ENCODE data around the gene RASSF7. TPM values are rescaled to one million over a fixed set of nuclear protein-coding genes. Genes with fewer than 3 reads are reported as not detected.

RASSF7 gene
- total and polyA plus RNA-seq, 4 donors, result 5.6 to 9.9 (median 8.5) TPM

DNA sequence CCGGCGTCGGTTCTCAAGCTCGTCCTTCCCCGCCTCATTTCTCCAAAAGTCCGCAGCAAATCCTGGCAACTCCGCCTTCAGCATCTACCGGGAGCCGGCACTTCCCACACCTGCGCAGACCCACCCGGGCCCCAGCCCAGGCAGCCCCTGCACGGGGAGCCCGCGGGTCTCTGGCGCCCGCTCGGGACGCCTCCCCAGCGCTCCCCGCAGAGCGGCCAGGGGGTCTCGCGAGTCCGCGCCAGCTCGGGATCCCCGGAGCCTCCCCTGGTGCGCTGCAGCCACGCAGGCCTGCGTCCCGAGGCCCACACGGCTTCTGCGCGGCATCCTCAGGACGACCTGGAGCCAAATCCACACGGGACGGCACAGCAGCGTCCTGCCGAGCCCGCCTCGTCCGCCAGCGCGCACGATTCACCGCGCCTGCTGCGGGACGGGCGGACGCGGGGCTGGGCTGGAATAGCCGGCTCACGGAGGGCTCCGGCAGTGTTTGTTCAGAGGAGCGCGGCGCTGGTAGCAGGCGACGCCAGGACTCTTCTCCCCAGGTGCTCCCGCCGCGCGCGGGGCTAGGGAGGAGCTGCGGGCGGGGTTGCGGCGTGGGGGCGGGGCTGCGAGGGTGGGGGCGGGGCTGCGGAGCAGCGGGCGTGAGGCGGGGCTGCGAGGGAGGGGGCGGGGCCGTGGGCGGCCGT, 14.7 kb downstream of the RASSF7 start:
- DNase-seq, result no peak
- Histone ChIP-seq H3K4me3 (ENCODE audit: low read length in 2 of 2) (peak overlapping the region; percentile 24 to 52), H3K9me3 (ENCODE audit: control insufficient read depth, low read length) (no peaks in the 10 kb centered on the region), H3K27me3 (ENCODE audit: control insufficient read depth in 1 of 2, insufficient read depth in 2 of 2, low read length in 1 of 2) (no peaks in the 10 kb centered on the region), H3K4me1 (ENCODE audit: control insufficient read depth in 1 of 2, insufficient read depth in 2 of 2, low read length in 2 of 2) (no peaks in the 10 kb centered on the region), H3K36me3 (ENCODE audit: control insufficient read depth in 1 of 2, insufficient read depth in 2 of 2, low read length in 1 of 2) (no peaks in the 10 kb centered on the region), H3K27ac (ENCODE audit: low read depth in 1 of 2, low read length in 2 of 2) (no peak overlapping the region)
- peak; percentile 36 for ATAC-seq (ENCODE audit: low FRiP score)
- intact Hi-C loops (cut with DNase I), result loop anchor here in 1 of 2 donors (5.0 kb wide), 1 partner anchor 37 kb away; no protein-coding TSS in a partner anchor
- 0 to 1% methylated on average over 47 to 81 of the region's 81 CpGs for WGBS, 2 donors

- ATAC-seq (ENCODE audit: low FRiP score) (peak; percentile 97), DNase-seq (peak; percentile 97 to 98)
- Histone ChIP-seq H3K27me3 (ENCODE audit: control insufficient read depth in 1 of 2, insufficient read depth in 2 of 2, low read length in 1 of 2) (no peaks in the 10 kb centered on the region), H3K9me3 (ENCODE audit: control insufficient read depth, low read length) (no peaks in the 10 kb centered on the region), H3K36me3 (ENCODE audit: control insufficient read depth in 1 of 2, insufficient read depth in 2 of 2, low read length in 1 of 2) (no peaks in the 10 kb centered on the region), H3K4me3 (ENCODE audit: low read length in 2 of 2) (peak within 1 kb of the TSS; percentile 67 to 69), H3K4me1 (ENCODE audit: control insufficient read depth in 1 of 2, insufficient read depth in 2 of 2, low read length in 2 of 2) (no peaks in the 10 kb centered on the region), H3K27ac (ENCODE audit: low read depth in 1 of 2, low read length in 2 of 2) (peak within 1 kb of the TSS in 1 of 2 donors; percentile 49)
- intact Hi-C loops (cut with DNase I), result loop anchor here in 1 of 2 donors (5.0 kb wide), 1 partner anchor 36 kb away; no protein-coding TSS in a partner anchor
- WGBS, 2 donors, result 0 to 1% methylated on average over 50 to 99 of the region's 99 CpGs
Observed at GRCh38 chr11:575996-576768, 15.4 kb downstream of the RASSF7 start, which contains the start of gene PHRF1. TSS of gene PHRF1 (plus strand) at chr11:576470. CDS start at chr11:581513, 5,043 bp downstream.

DNA sequence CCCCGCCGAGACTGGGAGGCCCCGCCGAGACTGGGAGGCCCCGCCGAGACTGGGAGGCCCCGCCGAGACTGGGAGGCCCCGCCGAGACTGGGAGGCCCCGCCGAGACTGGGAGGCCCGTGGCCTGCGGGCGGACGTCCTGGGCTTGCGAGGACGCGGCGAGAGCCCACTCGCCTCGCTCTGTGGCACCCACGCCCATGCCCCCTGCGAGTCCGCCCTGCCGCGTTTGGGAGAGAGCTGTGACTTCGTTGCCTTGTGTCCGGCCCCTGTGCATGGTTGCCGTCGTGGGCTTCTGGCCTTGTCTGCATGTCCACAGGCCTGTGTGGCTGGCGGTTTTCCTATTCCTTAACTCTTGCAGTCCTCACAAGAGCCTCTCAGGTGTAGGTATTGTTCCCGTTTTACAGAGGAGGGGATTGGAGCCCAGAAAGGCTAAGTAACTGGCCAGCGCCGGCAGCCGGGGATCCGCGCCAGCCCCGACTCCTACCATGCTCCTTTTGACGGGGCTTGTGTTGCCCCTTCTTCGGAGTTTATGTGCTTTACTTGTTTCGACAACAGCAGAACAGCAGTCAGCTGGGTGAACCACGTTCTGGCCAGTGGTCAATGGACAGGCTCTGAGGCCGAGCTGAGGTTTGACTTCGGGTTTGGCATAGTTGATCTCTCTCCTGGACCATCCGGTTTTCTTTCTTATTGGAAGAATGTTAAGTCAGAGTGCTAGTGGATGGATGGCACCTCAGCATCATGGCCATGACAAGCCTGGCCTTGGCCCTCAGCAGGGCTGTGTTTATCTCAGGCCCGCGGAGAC, 16.2 kb downstream of the RASSF7 start:
- Histone ChIP-seq H3K4me1 (ENCODE audit: control insufficient read depth in 1 of 2, insufficient read depth in 2 of 2, low read length in 2 of 2) (no peaks in the 10 kb centered on the region), H3K4me3 (ENCODE audit: low read length in 2 of 2) (peak overlapping the region; percentile 67 to 69), H3K27me3 (ENCODE audit: control insufficient read depth in 1 of 2, insufficient read depth in 2 of 2, low read length in 1 of 2) (no peaks in the 10 kb centered on the region), H3K9me3 (ENCODE audit: control insufficient read depth, low read length) (no peaks in the 10 kb centered on the region), H3K27ac (ENCODE audit: low read depth in 1 of 2, low read length in 2 of 2) (peak overlapping the region in 1 of 2 donors; percentile 49), H3K36me3 (ENCODE audit: control insufficient read depth in 1 of 2, insufficient read depth in 2 of 2, low read length in 1 of 2) (no peaks in the 10 kb centered on the region)
- intact Hi-C loops (cut with DNase I), result loop anchor here in 1 of 2 donors (5.0 kb wide), 1 partner anchor 35 kb away; no protein-coding TSS in a partner anchor
- no peak for ATAC-seq (ENCODE audit: low FRiP score)
- DNase-seq, result no peak
- WGBS, 2 donors, result 5% methylated on average over 40 to 46 of the region's 48 CpGs

GRCh38 chr11:577611-577894, 16.8 kb downstream of the RASSF7 start:
- no peaks in the 10 kb centered on the region for H3K9me3 ChIP-seq (ENCODE audit: control insufficient read depth, low read length)
- peak overlapping the region in 1 of 2 donors; percentile 69 for H3K4me3 ChIP-seq (ENCODE audit: low read length in 2 of 2)
- DNase-seq (no peak), ATAC-seq (ENCODE audit: low FRiP score) (no peak)
- no peaks in the 10 kb centered on the region for H3K27me3 ChIP-seq (ENCODE audit: control insufficient read depth in 1 of 2, insufficient read depth in 2 of 2, low read length in 1 of 2)
- no peaks in the 10 kb centered on the region for H3K4me1 ChIP-seq (ENCODE audit: control insufficient read depth in 1 of 2, insufficient read depth in 2 of 2, low read length in 2 of 2)
- H3K27ac ChIP-seq (ENCODE audit: low read depth in 1 of 2, low read length in 2 of 2), result no peak overlapping the region
- WGBS, 2 donors, result 67 to 70% methylated on average over 6 of the region's 6 CpGs
- no peaks in the 10 kb centered on the region for H3K36me3 ChIP-seq (ENCODE audit: control insufficient read depth in 1 of 2, insufficient read depth in 2 of 2, low read length in 1 of 2)
- intact Hi-C loops (cut with DNase I), result loop anchor here in 1 of 2 donors (5.0 kb wide), 1 partner anchor 35 kb away; no protein-coding TSS in a partner anchor

DNA sequence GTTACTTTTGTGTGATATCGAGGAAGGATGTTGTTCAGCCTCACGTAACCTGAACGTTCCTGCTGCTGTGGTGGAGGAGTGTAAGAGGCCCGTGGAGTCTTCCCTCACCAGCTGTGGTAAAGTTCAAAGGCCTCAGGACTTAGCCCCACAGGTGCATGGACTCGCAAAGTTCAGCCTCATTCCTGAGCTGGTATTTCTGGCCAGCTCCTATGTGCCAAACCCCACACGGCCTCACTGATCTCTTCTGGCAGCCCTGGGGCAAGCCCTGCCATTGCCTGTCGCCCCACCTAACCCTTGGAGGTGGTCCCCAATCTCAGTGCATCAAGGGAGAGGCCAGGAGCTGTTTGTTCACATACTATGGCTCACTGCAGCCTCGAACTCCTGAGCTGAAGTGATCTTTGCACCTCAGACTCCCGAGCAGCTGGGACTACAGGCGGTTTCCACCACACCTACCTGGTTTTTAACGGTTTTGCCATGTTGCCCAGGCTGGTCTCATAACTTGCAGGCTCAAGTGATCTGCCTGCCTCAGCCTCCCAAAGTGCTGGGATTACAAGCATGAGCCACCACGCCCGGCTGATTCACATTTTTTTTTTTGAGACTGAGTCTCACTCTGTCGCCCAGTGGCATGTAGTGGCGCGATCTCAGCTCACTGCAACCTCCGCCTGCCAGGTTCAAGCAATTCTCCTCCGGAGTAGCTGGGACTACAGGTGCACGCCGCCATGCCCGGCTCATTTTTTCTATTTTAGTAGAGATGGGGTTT, 17.7 kb downstream of the RASSF7 start:
- 76 to 83% methylated on average over 21 of the region's 21 CpGs for WGBS, 2 donors
- Histone ChIP-seq H3K27me3 (ENCODE audit: control insufficient read depth in 1 of 2, insufficient read depth in 2 of 2, low read length in 1 of 2) (no peaks in the 10 kb centered on the region), H3K27ac (ENCODE audit: low read depth in 1 of 2, low read length in 2 of 2) (no peak overlapping the region), H3K4me3 (ENCODE audit: low read length in 2 of 2) (no peak overlapping the region), H3K9me3 (ENCODE audit: control insufficient read depth, low read length) (no peaks in the 10 kb centered on the region), H3K4me1 (ENCODE audit: control insufficient read depth in 1 of 2, insufficient read depth in 2 of 2, low read length in 2 of 2) (no peaks in the 10 kb centered on the region), H3K36me3 (ENCODE audit: control insufficient read depth in 1 of 2, insufficient read depth in 2 of 2, low read length in 1 of 2) (no peaks in the 10 kb centered on the region)
- intact Hi-C loops (cut with DNase I), result loop anchor here in 1 of 2 donors (5.0 kb wide), 1 partner anchor 34 kb away; no protein-coding TSS in a partner anchor
- DNase-seq (no peak), ATAC-seq (ENCODE audit: low FRiP score) (no peak)

DNA sequence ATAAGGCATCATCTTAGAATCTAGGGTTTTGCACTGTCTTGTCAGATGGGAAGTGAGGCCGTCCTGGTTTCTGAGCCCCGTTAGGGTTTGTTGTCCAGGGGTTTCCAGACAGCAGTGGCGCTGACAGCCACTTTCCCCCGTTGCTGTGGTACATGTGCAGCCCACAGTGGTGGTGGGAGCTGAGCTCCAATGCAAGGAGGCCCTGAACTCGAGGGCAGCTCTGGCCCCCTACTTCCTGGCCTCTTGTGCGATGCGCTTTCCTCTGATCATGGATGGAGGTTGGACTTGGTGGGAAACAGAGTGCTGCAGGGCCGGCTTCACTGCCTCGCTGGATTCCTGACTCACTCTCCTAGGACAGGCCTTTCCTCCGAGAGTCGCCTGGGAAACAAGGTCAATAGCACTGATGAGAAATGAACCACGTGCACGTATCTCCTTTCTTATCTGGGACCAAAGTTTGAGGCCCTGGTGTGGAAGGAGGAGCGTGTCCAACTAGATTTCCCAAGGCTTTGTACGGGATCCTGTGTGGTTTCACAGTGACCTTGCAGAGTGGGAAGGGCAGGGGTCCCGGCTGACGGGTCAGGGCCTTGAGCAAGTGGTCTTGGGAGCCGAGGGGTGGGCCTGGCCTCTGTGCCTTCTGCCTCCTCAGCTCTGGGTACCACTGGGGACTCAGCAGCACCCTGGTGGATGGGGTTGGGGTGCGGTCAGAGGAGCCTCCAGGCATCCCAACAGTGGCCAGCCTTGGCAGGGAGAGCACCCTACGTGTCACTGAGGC, 19.2 kb downstream of the RASSF7 start:
- no peak overlapping the region for H3K4me3 ChIP-seq (ENCODE audit: low read length in 2 of 2)
- H3K36me3 ChIP-seq (ENCODE audit: control insufficient read depth in 1 of 2, insufficient read depth in 2 of 2, low read length in 1 of 2), result no peaks in the 10 kb centered on the region
- no peaks in the 10 kb centered on the region for H3K27me3 ChIP-seq (ENCODE audit: control insufficient read depth in 1 of 2, insufficient read depth in 2 of 2, low read length in 1 of 2)
- DNase-seq (no peak), ATAC-seq (ENCODE audit: low FRiP score) (no peak)
- no peak overlapping the region for H3K27ac ChIP-seq (ENCODE audit: low read depth in 1 of 2, low read length in 2 of 2)
- intact Hi-C loops (cut with DNase I), result loop anchor here in 1 of 2 donors (5.0 kb wide), 1 partner anchor 32 kb away; no protein-coding TSS in a partner anchor
- no peaks in the 10 kb centered on the region for H3K4me1 ChIP-seq (ENCODE audit: control insufficient read depth in 1 of 2, insufficient read depth in 2 of 2, low read length in 2 of 2)
- 81 to 84% methylated on average over 20 of the region's 20 CpGs for WGBS, 2 donors
- H3K9me3 ChIP-seq (ENCODE audit: control insufficient read depth, low read length), result no peaks in the 10 kb centered on the region

DNA sequence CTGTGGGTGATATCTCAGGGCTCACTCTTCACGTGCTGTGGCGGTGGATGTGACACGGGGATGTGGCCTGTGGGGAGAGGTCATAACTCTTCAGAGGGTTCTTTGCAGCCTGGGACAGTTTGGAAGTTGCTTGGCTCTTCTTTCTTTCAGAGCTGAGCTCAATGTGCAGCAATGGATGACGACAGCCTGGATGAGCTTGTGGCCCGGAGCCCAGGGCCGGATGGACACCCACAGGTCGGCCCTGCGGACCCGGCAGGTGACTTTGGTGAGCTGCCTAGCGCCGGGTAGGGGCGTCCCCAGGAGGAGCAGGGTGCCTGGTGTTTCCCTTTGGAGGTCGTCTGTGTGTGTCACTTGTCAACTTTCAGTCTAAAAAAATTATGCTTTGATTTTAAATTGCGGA, 20.6 kb downstream of the RASSF7 start:
- Histone ChIP-seq H3K4me1 (ENCODE audit: control insufficient read depth in 1 of 2, insufficient read depth in 2 of 2, low read length in 2 of 2) (no peaks in the 10 kb centered on the region), H3K36me3 (ENCODE audit: control insufficient read depth in 1 of 2, insufficient read depth in 2 of 2, low read length in 1 of 2) (no peaks in the 10 kb centered on the region), H3K27ac (ENCODE audit: low read depth in 1 of 2, low read length in 2 of 2) (no peak overlapping the region), H3K4me3 (ENCODE audit: low read length in 2 of 2) (no peak overlapping the region), H3K9me3 (ENCODE audit: control insufficient read depth, low read length) (no peaks in the 10 kb centered on the region), H3K27me3 (ENCODE audit: control insufficient read depth in 1 of 2, insufficient read depth in 2 of 2, low read length in 1 of 2) (no peaks in the 10 kb centered on the region)
- DNase-seq, result no peak
- no peak for ATAC-seq (ENCODE audit: low FRiP score)
- intact Hi-C loops (cut with DNase I), result no loop called here
- WGBS, 2 donors, result 83 to 85% methylated on average over 14 of the region's 14 CpGs
